ENCODE measurements around the gene TNFRSF19.
"Not testable (repeated sequence)": the region's sequence is repeated elsewhere in the genome, so short reads cannot be mapped to it uniquely, and the experiment has no call there.

TNFRSF19 gene

GRCh38 chr13:23570099-23570920 is at the start of gene TNFRSF19:
Gene TNFRSF19, plus strand, starts transcription at chr13:23570412. Its CDS starts 19,772 bp downstream, at chr13:23590184.
- DNase-seq = no peak

GRCh38 chr13:23529926-23530325 is 40.3 kb upstream of the TNFRSF19 start:
- DNase-seq = not testable (repeated sequence)

GRCh38 chr13:23531446-23531845 is 38.8 kb upstream of the TNFRSF19 start:
- no peak for DNase-seq

- no peak for DNase-seq
Observed at GRCh38 chr13:23534090-23534489, 36.1 kb upstream of the TNFRSF19 start.

- no peak for DNase-seq
Observed at GRCh38 chr13:23541221-23541824, 28.9 kb upstream of the TNFRSF19 start.

GRCh38 chr13:23544668-23545067 is 25.5 kb upstream of the TNFRSF19 start:
- no peak for DNase-seq

- no peak for DNase-seq
Observed at GRCh38 chr13:23547000-23547590, 23.1 kb upstream of the TNFRSF19 start.

- DNase-seq = no peak
Observed at GRCh38 chr13:23549724-23550123, 20.5 kb upstream of the TNFRSF19 start.

GRCh38 chr13:23550163-23550562 is 20.0 kb upstream of the TNFRSF19 start:
- no peak for DNase-seq

- DNase-seq = no peak
Observed at GRCh38 chr13:23551213-23552008, 18.8 kb upstream of the TNFRSF19 start.

GRCh38 chr13:23552171-23552570 is 18.0 kb upstream of the TNFRSF19 start:
- DNase-seq = no peak

- no peak for DNase-seq
Observed at GRCh38 chr13:23552661-23553060, 17.6 kb upstream of the TNFRSF19 start.

- no peak for DNase-seq
Observed at GRCh38 chr13:23554000-23554399, 16.2 kb upstream of the TNFRSF19 start.

GRCh38 chr13:23557043-23557442 is 13.2 kb upstream of the TNFRSF19 start:
- no peak for DNase-seq

GRCh38 chr13:23557733-23558132 is 12.5 kb upstream of the TNFRSF19 start:
- no peak for DNase-seq

GRCh38 chr13:23558675-23559536 is 11.3 kb upstream of the TNFRSF19 start:
- DNase-seq = no peak

- no peak for DNase-seq
Observed at GRCh38 chr13:23560571-23561089, 9.6 kb upstream of the TNFRSF19 start.

GRCh38 chr13:23561261-23561660 is 9.0 kb upstream of the TNFRSF19 start:
- DNase-seq = no peak

- no peak for DNase-seq
Observed at GRCh38 chr13:23563085-23563845, 6.9 kb upstream of the TNFRSF19 start.

- no peak for DNase-seq
Observed at GRCh38 chr13:23567906-23568460, 2.2 kb upstream of the TNFRSF19 start.

- DNase-seq = no peak
Observed at GRCh38 chr13:23570921-23571315, 706 bp downstream of the TNFRSF19 start.
